Liver (tissue), 9 donors: ENCODE data around the gene TIMM13. TPM values are rescaled to one million over a fixed set of nuclear protein-coding genes. Genes with fewer than 3 reads are reported as not detected.

ENCODE experiments used
- DNase-seq: peaks from one replicate; pipeline ENCODE4 v3.0.0-alpha.2; 2017; ENCODE audit warnings: low spot score
- H3K27ac ChIP-seq, 2 donors: one replicate each; pipeline ENCODE4 v1.7.0; 2013; ENCODE audit warnings: inconsistent platforms in 2 of 2, low read length in 2 of 2, control low read depth in 1 of 2, low read depth in 1 of 2, mild to moderate bottlenecking in 1 of 2
- H3K27me3 ChIP-seq, 4 donors: one replicate each; pipeline versions ENCODE4 v1.6.1 to v1.7.0; 2013; ENCODE audit warnings: low read length in 3 of 4, inconsistent platforms in 1 of 4, mild to moderate bottlenecking in 1 of 4, moderate library complexity in 1 of 4; ENCODE audit not compliant: control insufficient read depth in 4 of 4, insufficient read depth in 4 of 4
- H3K36me3 ChIP-seq, 4 donors: one replicate each; pipeline versions ENCODE4 v1.6.1 to v1.7.0; 2013; ENCODE audit warnings: low read length in 3 of 4, mild to moderate bottlenecking in 3 of 4, low read depth in 1 of 4, moderate library complexity in 1 of 4; ENCODE audit not compliant: control insufficient read depth in 4 of 4, insufficient read depth in 3 of 4
- H3K4me1 ChIP-seq, 4 donors: one replicate each; pipeline versions ENCODE4 v1.6.1 to v1.7.0; 2013; ENCODE audit warnings: low read length in 3 of 4, mild to moderate bottlenecking in 3 of 4, moderate library complexity in 1 of 4; ENCODE audit not compliant: control insufficient read depth in 4 of 4, insufficient read depth in 4 of 4
- H3K4me3 ChIP-seq, 3 donors: one replicate each; pipeline versions ENCODE4 v1.6.1 to v1.7.0; 2013; ENCODE audit warnings: low read length in 3 of 3, control low read depth in 1 of 3, low read depth in 1 of 3, mild to moderate bottlenecking in 1 of 3
- H3K9ac ChIP-seq, 2 donors: one replicate each; pipeline ENCODE4 v1.7.0; 2013; ENCODE audit warnings: low read length in 2 of 2, mild to moderate bottlenecking in 2 of 2, moderate library complexity in 2 of 2, control low read depth in 1 of 2, low read depth in 1 of 2
- H3K9me3 ChIP-seq, 4 donors: one replicate each; pipeline versions ENCODE4 v1.6.1 to v1.7.0; 2013; ENCODE audit warnings: low read length in 3 of 4; ENCODE audit not compliant: control insufficient read depth in 4 of 4
- EGR1 ChIP-seq, 2 donors: IDR thresholded peaks; 2 replicates each; pipeline ENCODE4 v1.6.1; 2016 to 2018; ENCODE audit warnings: antibody characterized with exemption in 2 of 2, low read depth in 2 of 2
- FOXA1 ChIP-seq: IDR thresholded peaks from 2 replicates; pipeline ENCODE4 v1.6.1; 2016; ENCODE audit warnings: antibody characterized with exemption
- FOXA2 ChIP-seq: IDR thresholded peaks from 2 replicates; pipeline ENCODE4 v1.6.1; 2016; ENCODE audit warnings: antibody characterized with exemption
- GABPA ChIP-seq, 2 donors: IDR thresholded peaks in 1 of 2; conservative IDR thresholded peaks in 1 of 2; 2 replicates each; pipeline ENCODE4 v1.6.1; 2016; ENCODE audit warnings: antibody characterized with exemption in 2 of 2, mild to moderate bottlenecking in 1 of 2, moderate library complexity in 1 of 2
- HNF4A ChIP-seq, 2 donors: conservative IDR thresholded peaks; 2 replicates each; pipeline ENCODE4 v1.6.1; 2016; ENCODE audit warnings: antibody characterized with exemption in 2 of 2, mild to moderate bottlenecking in 2 of 2
- HNF4G ChIP-seq: IDR thresholded peaks from 2 replicates; pipeline ENCODE4 v1.6.1; 2016; ENCODE audit warnings: antibody characterized with exemption
- JUND ChIP-seq, 2 donors: IDR thresholded peaks; 2 replicates each; pipeline ENCODE4 v1.6.1; 2016; ENCODE audit warnings: antibody characterized with exemption in 2 of 2
- NR2F2 ChIP-seq: IDR thresholded peaks from 2 replicates; pipeline ENCODE4 v1.6.1; 2016; ENCODE audit warnings: antibody characterized with exemption
- RAD21 ChIP-seq, 2 donors: IDR thresholded peaks; 2 replicates each; pipeline ENCODE4 v1.6.1; 2016; ENCODE audit warnings: antibody characterized with exemption in 2 of 2, mild to moderate bottlenecking in 2 of 2
- RXRA ChIP-seq, 2 donors: IDR thresholded peaks; 2 replicates each; pipeline ENCODE4 v1.6.1; 2017 to 2018; ENCODE audit warnings: antibody characterized with exemption in 2 of 2, mild to moderate bottlenecking in 1 of 2
- SP1 ChIP-seq: IDR thresholded peaks from 2 replicates; pipeline ENCODE4 v1.6.1; 2018; ENCODE audit warnings: antibody characterized with exemption, mild to moderate bottlenecking
- TAF1 ChIP-seq: conservative IDR thresholded peaks from 2 replicates; pipeline ENCODE4 v1.6.1; 2016; ENCODE audit warnings: antibody characterized with exemption, mild to moderate bottlenecking
- YY1 ChIP-seq: IDR thresholded peaks from 2 replicates; pipeline ENCODE4 v1.6.1; 2016; ENCODE audit warnings: antibody characterized with exemption, mild to moderate bottlenecking
- WGBS: extraction: QIAGEN DNeasy Blood & Tissue Kit; methylation state at CpG from one replicate; pipeline ENCODE4 v1.1.7; 2013; 5-methylcytosine and 5-hydroxymethylcytosine counted together
- polyA plus RNA-seq, 2 donors: library from polyadenylated mRNA; stranded (reverse) in 1 of 2; unstranded in 1 of 2; fragments of 200-250 nt in 1 of 2; fragments of >200 nt in 1 of 2; fragmentation: Nextera tagmentation in 1 of 2; extraction: Ambion mirVana in 1 of 2; gene quantifications; one replicate each; pipeline versions ENCODE4 v1.2.1 to v1.2.3, GENCODE V29; 2013 to 2015
- total RNA-seq, 2 donors: library from RNA; depleted of rRNA; stranded (reverse); fragments of >200 nt; gene quantifications; one replicate each; pipeline ENCODE4 v1.2.3, GENCODE V29; 2014
- TF ChIP-seq, protein P1 (sequence below): fragments of 150-350 bp; IDR thresholded peaks from 2 replicates; pipeline ENCODE4 v1.5.1; 2017; ENCODE audit warnings: improper control_type of control experiment, low read depth, low read length; ENCODE audit not compliant: missing input control
- TF ChIP-seq, protein P2 (sequence below): IDR thresholded peaks from 2 replicates; pipeline ENCODE4 v1.6.1; 2016; ENCODE audit warnings: antibody characterized with exemption
- TF ChIP-seq, protein P3 (sequence below): IDR thresholded peaks from 2 replicates; pipeline ENCODE4 v1.6.1; 2016; ENCODE audit warnings: antibody characterized with exemption, mild to moderate bottlenecking
- TF ChIP-seq, protein P4 (sequence below): IDR thresholded peaks from 2 replicates; pipeline ENCODE4 v1.6.1; 2016; ENCODE audit warnings: antibody characterized with exemption
- TF ChIP-seq, protein P5 (sequence below): IDR thresholded peaks from 2 replicates; pipeline ENCODE4 v1.6.1; 2016; ENCODE audit warnings: antibody characterized with exemption
- donor health status: healthy.
- donor health status: healthy.
- donor health status: healthy.
- donor health status: healthy.
- donor health status: healthy.

The TIMM13 gene
- total and polyA plus RNA-seq, 4 donors, result 21.6 to 137 (median 43.4) TPM

DNA sequence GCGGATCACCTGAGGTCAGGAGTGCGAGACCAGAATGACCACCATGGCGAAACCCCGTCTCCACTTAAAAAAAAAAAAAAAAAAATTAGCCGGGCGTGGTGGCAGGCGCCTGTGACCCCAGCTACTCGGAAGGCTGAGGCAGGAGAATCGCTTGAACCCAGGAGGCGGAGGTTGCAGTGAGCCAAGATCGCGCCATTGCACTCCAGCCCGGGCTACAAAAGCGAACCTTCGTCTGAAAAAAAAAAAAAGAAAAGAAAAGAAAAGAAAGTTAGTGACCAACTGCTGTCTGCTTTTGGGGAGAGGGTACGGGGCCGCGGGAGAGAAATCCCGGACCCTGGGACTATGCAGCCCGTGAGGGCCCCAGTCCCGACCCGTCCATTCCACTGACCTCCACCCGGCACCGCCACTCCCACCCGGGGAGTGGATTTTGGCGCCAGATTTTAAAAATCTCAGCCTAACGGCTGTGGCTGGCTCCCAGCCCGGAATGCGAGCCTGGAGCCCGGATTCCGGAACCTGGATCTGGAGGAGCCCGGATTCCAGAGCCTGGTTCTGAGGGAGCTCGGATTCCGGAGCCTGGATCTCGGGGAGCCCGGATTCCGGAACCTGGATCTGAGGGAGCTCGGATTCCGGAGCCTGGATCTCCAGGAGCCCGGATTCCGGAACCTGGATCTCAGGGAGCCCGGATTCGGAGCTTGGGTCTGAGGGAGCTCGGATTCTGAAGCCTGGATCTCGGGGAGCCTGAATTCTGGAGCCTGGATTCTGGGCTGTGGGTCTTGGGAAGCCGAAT, 35.4 kb upstream of the TIMM13 start:
- Histone ChIP-seq H3K27me3 (no peaks in the 10 kb centered on the region), H3K9me3 (no peaks in the 10 kb centered on the region), H3K27ac (no peak overlapping the region), H3K9ac (no peak overlapping the region), H3K4me3 (peak overlapping the region in 2 of 3 donors; percentile 46 to 75), H3K36me3 (no peaks in the 10 kb centered on the region), H3K4me1 (peaks cover 9 to 15% (median 12%) of the 10 kb centered on the region in 4 donors)
- TF ChIP-seq, protein P1, sequence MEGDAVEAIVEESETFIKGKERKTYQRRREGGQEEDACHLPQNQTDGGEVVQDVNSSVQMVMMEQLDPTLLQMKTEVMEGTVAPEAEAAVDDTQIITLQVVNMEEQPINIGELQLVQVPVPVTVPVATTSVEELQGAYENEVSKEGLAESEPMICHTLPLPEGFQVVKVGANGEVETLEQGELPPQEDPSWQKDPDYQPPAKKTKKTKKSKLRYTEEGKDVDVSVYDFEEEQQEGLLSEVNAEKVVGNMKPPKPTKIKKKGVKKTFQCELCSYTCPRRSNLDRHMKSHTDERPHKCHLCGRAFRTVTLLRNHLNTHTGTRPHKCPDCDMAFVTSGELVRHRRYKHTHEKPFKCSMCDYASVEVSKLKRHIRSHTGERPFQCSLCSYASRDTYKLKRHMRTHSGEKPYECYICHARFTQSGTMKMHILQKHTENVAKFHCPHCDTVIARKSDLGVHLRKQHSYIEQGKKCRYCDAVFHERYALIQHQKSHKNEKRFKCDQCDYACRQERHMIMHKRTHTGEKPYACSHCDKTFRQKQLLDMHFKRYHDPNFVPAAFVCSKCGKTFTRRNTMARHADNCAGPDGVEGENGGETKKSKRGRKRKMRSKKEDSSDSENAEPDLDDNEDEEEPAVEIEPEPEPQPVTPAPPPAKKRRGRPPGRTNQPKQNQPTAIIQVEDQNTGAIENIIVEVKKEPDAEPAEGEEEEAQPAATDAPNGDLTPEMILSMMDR, result no peak
- TF ChIP-seq NR2F2 (peak; percentile 82), EGR1 (IDR thresholded peaks at IDR 0.05; ENCODE audit: low read depth in 2 of 2) (no peak), JUND (IDR thresholded peaks at IDR 0.05) (peak in 1 of 2 donors; percentile 11), FOXA1 (peak; percentile 56), GABPA (IDR thresholded peaks at IDR 0.05 in 1 of 2, conservative IDR thresholded peaks at IDR 0.05 in 1 of 2) (peak; percentile 49 to 56), FOXA2 (no peak), YY1 (peak; percentile 63), HNF4A (conservative IDR thresholded peaks at IDR 0.05) (peak in 1 of 2 donors; percentile 31), RAD21 (IDR thresholded peaks at IDR 0.05) (peak; percentile 17 to 48), TAF1 (no peak), SP1 (peak; percentile 73), HNF4G (no peak), RXRA (IDR thresholded peaks at IDR 0.05) (peak; percentile 35 to 72)
- TF ChIP-seq, protein P2, sequence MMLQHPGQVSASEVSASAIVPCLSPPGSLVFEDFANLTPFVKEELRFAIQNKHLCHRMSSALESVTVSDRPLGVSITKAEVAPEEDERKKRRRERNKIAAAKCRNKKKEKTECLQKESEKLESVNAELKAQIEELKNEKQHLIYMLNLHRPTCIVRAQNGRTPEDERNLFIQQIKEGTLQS, result no peak
- TF ChIP-seq, protein P3, sequence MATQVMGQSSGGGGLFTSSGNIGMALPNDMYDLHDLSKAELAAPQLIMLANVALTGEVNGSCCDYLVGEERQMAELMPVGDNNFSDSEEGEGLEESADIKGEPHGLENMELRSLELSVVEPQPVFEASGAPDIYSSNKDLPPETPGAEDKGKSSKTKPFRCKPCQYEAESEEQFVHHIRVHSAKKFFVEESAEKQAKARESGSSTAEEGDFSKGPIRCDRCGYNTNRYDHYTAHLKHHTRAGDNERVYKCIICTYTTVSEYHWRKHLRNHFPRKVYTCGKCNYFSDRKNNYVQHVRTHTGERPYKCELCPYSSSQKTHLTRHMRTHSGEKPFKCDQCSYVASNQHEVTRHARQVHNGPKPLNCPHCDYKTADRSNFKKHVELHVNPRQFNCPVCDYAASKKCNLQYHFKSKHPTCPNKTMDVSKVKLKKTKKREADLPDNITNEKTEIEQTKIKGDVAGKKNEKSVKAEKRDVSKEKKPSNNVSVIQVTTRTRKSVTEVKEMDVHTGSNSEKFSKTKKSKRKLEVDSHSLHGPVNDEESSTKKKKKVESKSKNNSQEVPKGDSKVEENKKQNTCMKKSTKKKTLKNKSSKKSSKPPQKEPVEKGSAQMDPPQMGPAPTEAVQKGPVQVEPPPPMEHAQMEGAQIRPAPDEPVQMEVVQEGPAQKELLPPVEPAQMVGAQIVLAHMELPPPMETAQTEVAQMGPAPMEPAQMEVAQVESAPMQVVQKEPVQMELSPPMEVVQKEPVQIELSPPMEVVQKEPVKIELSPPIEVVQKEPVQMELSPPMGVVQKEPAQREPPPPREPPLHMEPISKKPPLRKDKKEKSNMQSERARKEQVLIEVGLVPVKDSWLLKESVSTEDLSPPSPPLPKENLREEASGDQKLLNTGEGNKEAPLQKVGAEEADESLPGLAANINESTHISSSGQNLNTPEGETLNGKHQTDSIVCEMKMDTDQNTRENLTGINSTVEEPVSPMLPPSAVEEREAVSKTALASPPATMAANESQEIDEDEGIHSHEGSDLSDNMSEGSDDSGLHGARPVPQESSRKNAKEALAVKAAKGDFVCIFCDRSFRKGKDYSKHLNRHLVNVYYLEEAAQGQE, result peak; percentile 14
- TF ChIP-seq, protein P4, sequence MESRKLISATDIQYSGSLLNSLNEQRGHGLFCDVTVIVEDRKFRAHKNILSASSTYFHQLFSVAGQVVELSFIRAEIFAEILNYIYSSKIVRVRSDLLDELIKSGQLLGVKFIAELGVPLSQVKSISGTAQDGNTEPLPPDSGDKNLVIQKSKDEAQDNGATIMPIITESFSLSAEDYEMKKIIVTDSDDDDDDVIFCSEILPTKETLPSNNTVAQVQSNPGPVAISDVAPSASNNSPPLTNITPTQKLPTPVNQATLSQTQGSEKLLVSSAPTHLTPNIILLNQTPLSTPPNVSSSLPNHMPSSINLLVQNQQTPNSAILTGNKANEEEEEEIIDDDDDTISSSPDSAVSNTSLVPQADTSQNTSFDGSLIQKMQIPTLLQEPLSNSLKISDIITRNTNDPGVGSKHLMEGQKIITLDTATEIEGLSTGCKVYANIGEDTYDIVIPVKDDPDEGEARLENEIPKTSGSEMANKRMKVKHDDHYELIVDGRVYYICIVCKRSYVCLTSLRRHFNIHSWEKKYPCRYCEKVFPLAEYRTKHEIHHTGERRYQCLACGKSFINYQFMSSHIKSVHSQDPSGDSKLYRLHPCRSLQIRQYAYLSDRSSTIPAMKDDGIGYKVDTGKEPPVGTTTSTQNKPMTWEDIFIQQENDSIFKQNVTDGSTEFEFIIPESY, result no peak
- TF ChIP-seq, protein P5, sequence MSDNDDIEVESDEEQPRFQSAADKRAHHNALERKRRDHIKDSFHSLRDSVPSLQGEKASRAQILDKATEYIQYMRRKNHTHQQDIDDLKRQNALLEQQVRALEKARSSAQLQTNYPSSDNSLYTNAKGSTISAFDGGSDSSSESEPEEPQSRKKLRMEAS, result peak; percentile 35
- whole genome bisulfite sequencing, result 17% methylated on average over 46 of the region's 46 CpGs
- peak; percentile 56 for DNase-seq
